SK-N-SH (cell line): Measurements from ENCODE around the gene DRD2. TPM values are rescaled to one million over a fixed set of nuclear protein-coding genes. Genes with fewer than 3 reads are reported as not detected.

ENCODE experiments used
- CTCF ChIA-PET: fragments of 300-600, 350-600 bp; formaldehyde crosslinking; extraction: SDS; loops from one replicate; lab custom pipeline; 2021; lab: Yijun Ruan, JAX
- POLR2A ChIA-PET: fragments of 350-600 bp; sonication (Branson Sonifier 250); formaldehyde crosslinking; extraction: SDS; loops from one replicate; lab custom pipeline; 2020; ENCODE audit warnings: antibody characterized with exemption, inconsistent platforms; lab: Yijun Ruan, JAX
- DNase-seq: peaks from one replicate; pipeline ENCODE4 v3.0.0; 2012
- H2AFZ ChIP-seq: fragments of 200-600 bp; sonication (generic); 2 replicates; pipeline ENCODE4 v1.8.1; 2016; ENCODE audit warnings: antibody characterized with exemption, mild to moderate bottlenecking, low read depth
- H3F3A ChIP-seq: fragments of 200-600 bp; sonication (generic); replicated peaks from 2 replicates; pipeline ENCODE3; 2016; ENCODE audit warnings: antibody characterized with exemption, mild to moderate bottlenecking; ENCODE audit not compliant: insufficient read depth
- H3K27ac ChIP-seq, 2 experiments: fragments of 200-500 bp in 1 of 2; fragments of 200-600 bp in 1 of 2; sonication (Bioruptor generic) in 1 of 2; sonication (generic), shearing (Covaris generic) in 1 of 2; 2 replicates each; pipeline versions ENCODE4 v1.5.1 to v1.6.1; 2014 to 2016; ENCODE audit warnings: low read depth in 2 of 2, inconsistent platforms in 1 of 2, low read length in 1 of 2, mild to moderate bottlenecking in 1 of 2, mixed read lengths in 1 of 2
- H3K27me3 ChIP-seq: fragments of 200-600 bp; sonication (generic), shearing (Covaris generic); 2 replicates; pipeline ENCODE4 v1.6.1; 2016; ENCODE audit warnings: mixed run types; ENCODE audit not compliant: insufficient read depth
- H3K36me3 ChIP-seq, 2 experiments: fragments of 200-500 bp in 1 of 2; fragments of 200-600 bp in 1 of 2; sonication (Bioruptor generic) in 1 of 2; sonication (generic) in 1 of 2; replicated peaks in 1 of 2; 2 replicates each; pipeline versions ENCODE3 to v1.5.1; 2014 to 2016; ENCODE audit warnings: low read length in 1 of 2, mild to moderate bottlenecking in 1 of 2; ENCODE audit not compliant: insufficient read depth in 2 of 2, control insufficient read depth in 1 of 2
- H3K4me1 ChIP-seq, 2 experiments: fragments of 200-500 bp in 1 of 2; fragments of 200-600 bp in 1 of 2; sonication (Bioruptor generic) in 1 of 2; sonication (generic), shearing (Covaris generic) in 1 of 2; 2 replicates each; pipeline versions ENCODE4 v1.5.1 to v1.6.1; 2014 to 2016; ENCODE audit warnings: low read depth in 1 of 2, low read length in 1 of 2, mixed run types in 1 of 2; ENCODE audit not compliant: insufficient read depth in 2 of 2, control insufficient read depth in 1 of 2
- H3K4me2 ChIP-seq: fragments of 200-600 bp; sonication (generic), shearing (Covaris generic); 2 replicates; pipeline ENCODE4 v1.6.1; 2017; ENCODE audit warnings: mixed run types
- H3K4me3 ChIP-seq, 2 experiments: fragments of 200-500 bp in 1 of 2; fragments of 200-600 bp in 1 of 2; sonication (Bioruptor generic) in 1 of 2; sonication (generic), shearing (Covaris generic) in 1 of 2; 2 replicates each; pipeline versions ENCODE4 v1.5.1 to v1.8.1; 2014 to 2016; ENCODE audit warnings: low read depth in 2 of 2, inconsistent platforms in 1 of 2, low read length in 1 of 2, mild to moderate bottlenecking in 1 of 2, mixed read lengths in 1 of 2, moderate library complexity in 1 of 2
- H3K79me2 ChIP-seq: fragments of 200-600 bp; sonication (generic); 2 replicates; pipeline ENCODE4 v1.8.1; 2017; ENCODE audit warnings: mild to moderate bottlenecking; ENCODE audit not compliant: insufficient read depth
- H3K9ac ChIP-seq: fragments of 200-600 bp; sonication (generic); 2 replicates; pipeline ENCODE4 v1.6.1; 2017; ENCODE audit warnings: mixed run types
- H3K9me2 ChIP-seq: fragments of 200-600 bp; sonication (generic); 2 replicates; pipeline ENCODE4 v1.6.1; 2017; ENCODE audit warnings: mixed run types
- H3K9me3 ChIP-seq: fragments of 200-600 bp; sonication (generic); 2 replicates; pipeline ENCODE4 v1.6.1; 2017; ENCODE audit warnings: mixed run types, mild to moderate bottlenecking, moderate library complexity
- H4K20me1 ChIP-seq: fragments of 200-600 bp; sonication (generic); 2 replicates; pipeline ENCODE4 v1.6.1; 2017; ENCODE audit warnings: mild to moderate bottlenecking, mixed run types; ENCODE audit not compliant: insufficient read depth
- CHD2 ChIP-seq: fragments of 150-350 bp; IDR thresholded peaks from 2 replicates; pipeline ENCODE4 v1.6.1; 2018; ENCODE audit warnings: low read length; ENCODE audit not compliant: partially characterized antibody
- CTCF ChIP-seq: fragments of 200-600 bp; sonication (generic); IDR thresholded peaks from 2 replicates; pipeline ENCODE4 v1.6.1; 2017; ENCODE audit warnings: antibody characterized with exemption, mild to moderate bottlenecking, moderate library complexity
- EP300 ChIP-seq, 2 experiments: IDR thresholded peaks; 2 replicates each; pipeline versions ENCODE4 v1.4.0 to v1.6.1; 2012; ENCODE audit warnings: borderline replicate concordance in 1 of 2, low read depth in 1 of 2, low read length in 1 of 2
- EZH2phosphoT487 ChIP-seq: fragments of 200-600 bp; sonication (generic); IDR thresholded peaks from 2 replicates; pipeline ENCODE4 v1.6.1; 2017; ENCODE audit warnings: low read depth, mixed run types, mild to moderate bottlenecking, antibody characterized with exemption, moderate library complexity, borderline replicate concordance
- FOSL2 ChIP-seq: IDR thresholded peaks from 2 replicates; pipeline ENCODE4 v1.4.0; 2012; ENCODE audit warnings: low read depth, mild to moderate bottlenecking, moderate library complexity, borderline replicate concordance
- FOXJ3 ChIP-seq: sonication (generic); formaldehyde crosslinking; IDR thresholded peaks from 2 replicates; pipeline ENCODE4 v1.5.1; 2020; ENCODE audit warnings: mild to moderate bottlenecking, missing genetic modification reagents
- FOXM1 ChIP-seq: IDR thresholded peaks from 2 replicates; pipeline ENCODE4 v1.4.0; 2012; ENCODE audit warnings: low read depth, mild to moderate bottlenecking
- JUND ChIP-seq: IDR thresholded peaks from 2 replicates; pipeline ENCODE4 v1.4.0; 2012
- MAX ChIP-seq: IDR thresholded peaks from 2 replicates; pipeline ENCODE4 v1.4.0; 2012; ENCODE audit warnings: low read depth
- NFIC ChIP-seq: IDR thresholded peaks from 2 replicates; pipeline ENCODE4 v1.4.0; 2012; ENCODE audit warnings: borderline replicate concordance
- NRF1 ChIP-seq: IDR thresholded peaks from 2 replicates; pipeline ENCODE4 v1.6.1; 2012; ENCODE audit warnings: low read depth, mild to moderate bottlenecking, low read length
- RAD21 ChIP-seq: IDR thresholded peaks from 2 replicates; pipeline ENCODE4 v1.6.1; 2012; ENCODE audit warnings: mild to moderate bottlenecking, low read length
- RXRA ChIP-seq: IDR thresholded peaks from 2 replicates; pipeline ENCODE4 v1.4.0; 2012; ENCODE audit warnings: low read depth, mild to moderate bottlenecking, borderline replicate concordance
- SMC3 ChIP-seq: IDR thresholded peaks from 2 replicates; pipeline ENCODE4 v1.6.1; 2012; ENCODE audit warnings: low read depth, low read length, improper control_type of control experiment
- TCF12 ChIP-seq: IDR thresholded peaks from 2 replicates; pipeline ENCODE4 v1.4.0; 2012
- TEAD4 ChIP-seq: IDR thresholded peaks from 2 replicates; pipeline ENCODE4 v1.4.0; 2012; ENCODE audit warnings: mild to moderate bottlenecking, borderline replicate concordance; ENCODE audit not compliant: insufficient read depth
- YY1 ChIP-seq: IDR thresholded peaks from 2 replicates; pipeline ENCODE4 v1.4.0; 2012; ENCODE audit warnings: low read depth, mild to moderate bottlenecking
- WGBS: methylation state at CpG from one replicate; pipeline ENCODE4 v1.1.6; 2017; ENCODE audit warnings: low lambda C conversion rate; 5-methylcytosine and 5-hydroxymethylcytosine counted together
- polyA plus RNA-seq, 3 experiments: library from polyadenylated mRNA; depleted of rRNA; stranded (reverse); fragments of >200 nt; gene quantifications; 2 replicates each; pipeline ENCODE4 v1.2.3, GENCODE V29; 2012
- TF ChIP-seq, protein P1 (sequence below): IDR thresholded peaks from 2 replicates; pipeline ENCODE4 v1.4.0; 2012; ENCODE audit warnings: low read depth, borderline replicate concordance
- TF ChIP-seq, protein P2 (sequence below): IDR thresholded peaks from 2 replicates; pipeline ENCODE4 v1.4.0; 2012; ENCODE audit warnings: low read depth, borderline replicate concordance
- TF ChIP-seq, protein P3 (sequence below): fragments of 150-350 bp; IDR thresholded peaks from 2 replicates; pipeline ENCODE4 v1.6.1; 2016; ENCODE audit warnings: mild to moderate bottlenecking, low read depth, low read length

DRD2 gene
- polyA plus RNA-seq, 1 of the 3 experiments (the other 2 are of a cell fraction): 0.10 TPM

DNA sequence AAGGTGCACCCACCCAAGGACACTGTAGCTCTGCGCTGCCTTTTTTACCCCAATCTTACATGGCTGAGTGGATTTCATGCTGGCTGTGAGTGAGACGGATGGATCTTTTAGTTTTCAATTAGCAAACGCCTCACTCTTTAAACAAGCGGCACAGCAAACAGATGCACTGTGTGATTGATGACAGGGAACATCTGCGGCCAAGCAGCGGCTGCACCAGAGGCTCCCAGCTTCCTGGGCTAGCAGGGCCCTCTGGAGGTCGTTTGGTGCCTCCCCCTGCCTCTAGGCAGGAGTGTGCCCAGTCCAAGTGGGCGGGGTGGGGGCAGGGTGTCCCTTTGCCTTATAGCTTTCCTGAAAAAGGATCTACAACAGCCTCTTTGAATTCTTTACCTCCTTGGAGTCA, 2.1 kb upstream of the DRD2 start:
- Histone ChIP-seq H3K27ac (no peak overlapping the region; a peak in 1 of 4 replicates), H2AFZ (no peak overlapping the region), H4K20me1 (no peaks in the 10 kb centered on the region), H3K9me3 (no peaks in the 10 kb centered on the region), H3K4me2 (no peak overlapping the region), H3K9me2 (no peaks in the 10 kb centered on the region), H3K4me3 (no peak overlapping the region), H3K79me2 (no peaks in the 10 kb centered on the region), H3K9ac (no peak overlapping the region), H3F3A (no peaks in the 10 kb centered on the region), H3K27me3 (peaks cover 12% of the 10 kb centered on the region; the same call in 1 of the 2 replicates), H3K36me3 (no peaks in the 10 kb centered on the region), H3K4me1 (peaks cover 0 to 28% of the 10 kb centered on the region in 2 experiments; a peak in 1 of 4 replicates)
- POLR2A ChIA-PET: interaction anchor here (1.4 kb wide), 1 partner anchor 114 kb away, joined by 3 read pairs; no protein-coding TSS in a partner anchor
- peak; percentile 83 for DNase-seq
- CTCF ChIA-PET: interaction anchor here (0.6 to 2.0 kb wide), 29 partner anchors 10 to 259 kb away, joined by 3 to 11 read pairs (median 4); partner anchors contain the start of gene TTC12
- WGBS: 22% methylated on average over 4 of the region's 8 CpGs
- TF ChIP-seq SMC3: peak; percentile 47; the same call in 1 of the 2 replicates
- TF ChIP-seq NFIC: no peak
- TF ChIP-seq CHD2: no peak
- TF ChIP-seq YY1: no peak
- TF ChIP-seq NRF1: no peak
- TF ChIP-seq JUND: no peak
- TF ChIP-seq RXRA: no peak
- peak; percentile 77 for TF ChIP-seq RAD21
- TF ChIP-seq MAX: no peak
- TF ChIP-seq FOSL2: no peak
- TF ChIP-seq, protein P1, sequence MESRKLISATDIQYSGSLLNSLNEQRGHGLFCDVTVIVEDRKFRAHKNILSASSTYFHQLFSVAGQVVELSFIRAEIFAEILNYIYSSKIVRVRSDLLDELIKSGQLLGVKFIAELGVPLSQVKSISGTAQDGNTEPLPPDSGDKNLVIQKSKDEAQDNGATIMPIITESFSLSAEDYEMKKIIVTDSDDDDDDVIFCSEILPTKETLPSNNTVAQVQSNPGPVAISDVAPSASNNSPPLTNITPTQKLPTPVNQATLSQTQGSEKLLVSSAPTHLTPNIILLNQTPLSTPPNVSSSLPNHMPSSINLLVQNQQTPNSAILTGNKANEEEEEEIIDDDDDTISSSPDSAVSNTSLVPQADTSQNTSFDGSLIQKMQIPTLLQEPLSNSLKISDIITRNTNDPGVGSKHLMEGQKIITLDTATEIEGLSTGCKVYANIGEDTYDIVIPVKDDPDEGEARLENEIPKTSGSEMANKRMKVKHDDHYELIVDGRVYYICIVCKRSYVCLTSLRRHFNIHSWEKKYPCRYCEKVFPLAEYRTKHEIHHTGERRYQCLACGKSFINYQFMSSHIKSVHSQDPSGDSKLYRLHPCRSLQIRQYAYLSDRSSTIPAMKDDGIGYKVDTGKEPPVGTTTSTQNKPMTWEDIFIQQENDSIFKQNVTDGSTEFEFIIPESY: no peak

- H3K4me2 ChIP-seq: no peak overlapping the region
- CTCF ChIA-PET: interaction anchor here (0.7 to 2.0 kb wide), 23 partner anchors 9 to 785 kb away, joined by 3 to 11 read pairs (median 4); partner anchors contain the start of gene TTC12
- no peaks in the 10 kb centered on the region for H3K79me2 ChIP-seq
- no peak for DNase-seq
- no peak overlapping the region; a peak in 1 of 4 replicates for H3K27ac ChIP-seq
- no peak overlapping the region for H3K4me3 ChIP-seq
- H3K36me3 ChIP-seq: no peaks in the 10 kb centered on the region
- H3K4me1 ChIP-seq: peaks cover 0 to 32% of the 10 kb centered on the region in 2 experiments; a peak in 1 of 4 replicates
- H3K9me2 ChIP-seq: no peaks in the 10 kb centered on the region
- no peaks in the 10 kb centered on the region for H3K9me3 ChIP-seq
- 45% methylated on average over 3 of the region's 3 CpGs for WGBS
- H3F3A ChIP-seq: no peaks in the 10 kb centered on the region
- no peaks in the 10 kb centered on the region for H4K20me1 ChIP-seq
- peaks cover 12% of the 10 kb centered on the region; the same call in 1 of the 2 replicates for H3K27me3 ChIP-seq
- POLR2A ChIA-PET: interaction anchor here (1.4 kb wide), 1 partner anchor 114 kb away, joined by 3 read pairs; no protein-coding TSS in a partner anchor
- H3K9ac ChIP-seq: no peak overlapping the region
- no peak overlapping the region for H2AFZ ChIP-seq
- TF ChIP-seq TCF12: no peak
- TF ChIP-seq, protein P2, sequence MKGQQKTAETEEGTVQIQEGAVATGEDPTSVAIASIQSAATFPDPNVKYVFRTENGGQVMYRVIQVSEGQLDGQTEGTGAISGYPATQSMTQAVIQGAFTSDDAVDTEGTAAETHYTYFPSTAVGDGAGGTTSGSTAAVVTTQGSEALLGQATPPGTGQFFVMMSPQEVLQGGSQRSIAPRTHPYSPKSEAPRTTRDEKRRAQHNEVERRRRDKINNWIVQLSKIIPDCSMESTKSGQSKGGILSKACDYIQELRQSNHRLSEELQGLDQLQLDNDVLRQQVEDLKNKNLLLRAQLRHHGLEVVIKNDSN: no peak
- TF ChIP-seq, protein P3, sequence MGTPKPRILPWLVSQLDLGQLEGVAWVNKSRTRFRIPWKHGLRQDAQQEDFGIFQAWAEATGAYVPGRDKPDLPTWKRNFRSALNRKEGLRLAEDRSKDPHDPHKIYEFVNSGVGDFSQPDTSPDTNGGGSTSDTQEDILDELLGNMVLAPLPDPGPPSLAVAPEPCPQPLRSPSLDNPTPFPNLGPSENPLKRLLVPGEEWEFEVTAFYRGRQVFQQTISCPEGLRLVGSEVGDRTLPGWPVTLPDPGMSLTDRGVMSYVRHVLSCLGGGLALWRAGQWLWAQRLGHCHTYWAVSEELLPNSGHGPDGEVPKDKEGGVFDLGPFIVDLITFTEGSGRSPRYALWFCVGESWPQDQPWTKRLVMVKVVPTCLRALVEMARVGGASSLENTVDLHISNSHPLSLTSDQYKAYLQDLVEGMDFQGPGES: no peak
- TF ChIP-seq CTCF: no peak
- no peak for TF ChIP-seq JUND
- no peak for TF ChIP-seq EP300 (IDR thresholded peaks at IDR 0.05; ENCODE audit: borderline replicate concordance in 1 of 2, low read depth in 1 of 2, low read length in 1 of 2)
- no peak for TF ChIP-seq FOXJ3 (CRISPR knock-in tag)
- TF ChIP-seq YY1: no peak
- no peak for TF ChIP-seq SMC3
- TF ChIP-seq NFIC: no peak
- no peak for TF ChIP-seq FOXM1
- no peak for TF ChIP-seq TEAD4
- no peak for TF ChIP-seq MAX
- TF ChIP-seq CHD2: no peak
- no peak for TF ChIP-seq RAD21
- TF ChIP-seq EZH2phosphoT487: no peak
Observed at GRCh38 chr11:113476553-113476952, 1.4 kb upstream of the DRD2 start.
